HL-60/S4 (cell line): Measurements from ENCODE around the gene ANKRD13A.
"Not testable (repeated sequence)": the region's sequence is repeated elsewhere in the genome, so short reads cannot be mapped to it uniquely, and the experiment has no call there.

ENCODE experiments used
- in situ Hi-C: fragments of 300-500 bp; cut with MboI; formaldehyde crosslinking; loops from 2 replicates; pipeline ENCODE4 v1.14.3; 2022; ENCODE audit warnings: low sequenced_read_pairs

Gene ANKRD13A

DNA sequence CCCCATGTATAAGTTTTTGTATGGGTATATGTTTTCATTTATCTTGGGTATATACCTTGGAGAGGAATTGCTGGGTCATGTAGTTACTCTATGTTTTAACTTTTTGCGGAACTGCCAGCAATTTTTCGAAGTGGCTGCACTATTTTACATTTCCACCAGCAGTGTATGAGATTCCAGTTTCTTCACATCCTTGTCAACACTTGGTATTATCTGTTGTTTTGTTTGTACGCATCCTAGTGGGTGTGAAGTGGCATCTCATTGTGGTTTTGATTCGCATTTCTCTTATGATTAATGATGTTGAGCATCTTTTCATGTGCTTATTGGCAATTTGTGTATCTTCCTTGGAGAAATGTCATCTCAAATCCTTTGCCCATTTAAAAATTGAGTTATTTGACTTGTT, 6.9 kb downstream of the ANKRD13A start:
- in situ Hi-C loops: no loop called here

- in situ Hi-C loops: no loop called here
These were observed 8.7 kb downstream of the ANKRD13A start for GRCh38 chr12:110007881-110008280.

DNA sequence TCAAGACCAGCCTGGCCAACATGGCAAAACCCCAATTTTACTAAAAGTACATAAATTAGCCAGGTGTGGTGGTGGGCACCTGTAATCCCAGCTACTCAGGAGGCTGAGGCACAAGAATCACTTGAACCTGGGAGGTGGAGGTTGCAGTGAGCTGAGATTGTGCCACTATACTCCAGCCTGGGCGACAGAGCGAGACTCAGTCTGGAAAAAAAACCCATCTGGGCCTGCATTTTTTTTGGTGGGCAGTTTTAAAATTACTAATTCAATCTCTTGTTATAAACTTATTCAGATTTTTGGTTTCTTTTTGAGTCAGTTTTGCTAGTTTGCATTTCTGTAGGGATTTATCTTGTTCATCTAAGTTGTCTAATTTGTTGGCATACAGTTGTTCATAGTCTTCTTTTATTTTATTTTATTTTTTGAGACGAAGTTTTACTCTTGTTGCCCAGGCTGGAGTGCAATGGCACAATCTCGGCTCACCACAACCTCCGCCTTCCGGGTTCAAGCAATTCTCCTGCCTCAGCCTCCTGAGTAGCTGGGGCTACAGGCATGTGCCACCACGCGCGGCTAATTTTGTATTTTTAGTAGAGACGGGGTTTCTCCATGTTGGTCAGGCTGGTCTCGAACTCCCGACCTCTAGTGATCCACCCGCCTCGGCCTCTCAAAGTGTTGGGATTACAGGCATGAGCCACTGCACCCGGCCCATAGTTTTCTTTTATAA, 9.6 kb downstream of the ANKRD13A start:
- in situ Hi-C loops: not testable (repeated sequence)

- in situ Hi-C loops: no loop called here
These were observed 11.9 kb downstream of the ANKRD13A start for GRCh38 chr12:110010853-110011723.

- in situ Hi-C loops: no loop called here
These were observed 12.9 kb downstream of the ANKRD13A start for GRCh38 chr12:110012137-110012536.

GRCh38 chr12:110012659-110013058, 13.4 kb downstream of the ANKRD13A start:
- in situ Hi-C loops: no loop called here

- in situ Hi-C loops: no loop called here
These were observed 15.9 kb downstream of the ANKRD13A start for GRCh38 chr12:110015132-110015531.

GRCh38 chr12:110020956-110021355, 21.7 kb downstream of the ANKRD13A start:
- in situ Hi-C loops: no loop called here

- in situ Hi-C loops: no loop called here
These were observed 24.1 kb downstream of the ANKRD13A start for GRCh38 chr12:110023059-110023980.

- in situ Hi-C loops: no loop called here
These were observed 24.8 kb downstream of the ANKRD13A start for GRCh38 chr12:110024051-110024450.

GRCh38 chr12:110028323-110028722, 29.1 kb downstream of the ANKRD13A start:
- in situ Hi-C loops: no loop called here

DNA sequence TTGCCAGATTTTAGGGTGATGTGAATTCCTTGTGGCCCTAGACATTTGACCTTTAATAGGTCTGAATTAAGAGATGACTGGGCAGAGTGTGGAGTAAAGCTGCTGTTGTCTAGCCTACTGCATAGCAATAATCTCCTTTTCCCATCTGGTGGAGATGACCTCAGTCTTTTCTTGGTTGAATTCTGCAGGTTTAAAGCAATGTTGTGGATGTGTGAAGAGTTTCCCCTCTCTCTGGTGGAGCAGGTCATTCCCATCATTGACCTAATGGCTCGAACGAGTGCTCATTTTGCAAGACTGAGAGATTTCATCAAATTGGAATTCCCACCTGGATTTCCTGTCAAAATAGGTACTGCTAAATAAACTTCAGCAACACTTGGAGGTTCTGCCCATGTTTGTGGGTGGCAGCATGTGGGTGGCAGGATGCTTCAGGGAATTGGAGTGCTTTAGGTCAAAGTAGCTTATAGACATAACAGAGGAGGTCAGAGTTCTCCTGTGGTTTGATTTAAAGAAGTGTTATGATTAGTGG, 30.1 kb downstream of the ANKRD13A start:
- in situ Hi-C loops: no loop called here

- in situ Hi-C loops: no loop called here
These were observed 34.7 kb downstream of the ANKRD13A start for GRCh38 chr12:110033888-110034287.

DNA sequence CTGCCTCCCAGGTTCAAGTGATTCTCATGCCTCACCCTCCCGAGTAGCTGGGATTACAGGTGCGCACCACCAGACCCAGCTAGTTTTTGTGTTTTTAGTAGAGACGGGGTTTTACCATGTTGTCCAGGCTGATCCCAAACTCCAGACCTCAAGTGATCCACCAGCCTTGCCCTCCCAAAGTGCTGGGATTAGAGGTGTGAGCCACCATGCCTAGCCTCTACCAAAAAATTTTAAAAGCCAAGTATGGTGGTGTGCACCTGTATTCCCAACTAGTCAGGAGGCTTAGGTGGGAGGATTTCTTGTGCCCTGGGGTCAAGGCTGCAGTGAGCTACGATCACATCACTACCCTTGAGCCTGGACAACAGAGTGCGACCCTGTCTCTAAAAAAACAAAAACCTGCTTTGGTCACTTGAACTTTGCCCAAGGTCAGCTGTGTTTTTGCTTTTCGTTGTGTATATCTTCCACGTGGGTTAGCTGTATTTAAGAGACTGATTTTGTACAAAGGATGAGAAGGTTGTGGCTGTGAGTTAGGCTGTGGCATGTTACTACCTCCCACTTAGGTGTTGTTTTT, 36.4 kb downstream of the ANKRD13A start:
- in situ Hi-C loops: no loop called here

DNA sequence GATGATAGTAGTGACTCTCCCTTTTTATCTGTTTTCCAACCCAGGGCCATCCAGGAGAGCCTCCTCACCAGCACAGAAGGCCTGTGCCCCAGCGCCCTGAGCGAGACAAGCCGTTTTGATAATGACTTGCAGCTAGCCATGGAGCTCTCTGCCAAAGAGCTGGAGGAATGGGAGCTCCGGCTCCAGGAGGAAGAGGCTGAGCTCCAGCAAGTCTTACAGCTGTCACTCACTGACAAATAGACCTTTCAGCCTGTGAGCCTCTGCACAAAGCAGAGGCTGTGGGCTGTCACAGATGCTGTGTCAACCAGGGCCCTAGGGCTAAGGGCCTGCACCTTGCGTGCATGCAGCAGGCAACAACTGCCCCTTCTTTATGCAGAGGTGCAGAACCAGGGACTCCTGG, 38.1 kb downstream of the ANKRD13A start:
- in situ Hi-C loops: no loop called here

GRCh38 chr12:110038741-110039084, 39.5 kb downstream of the ANKRD13A start:
- in situ Hi-C loops: no loop called here

DNA sequence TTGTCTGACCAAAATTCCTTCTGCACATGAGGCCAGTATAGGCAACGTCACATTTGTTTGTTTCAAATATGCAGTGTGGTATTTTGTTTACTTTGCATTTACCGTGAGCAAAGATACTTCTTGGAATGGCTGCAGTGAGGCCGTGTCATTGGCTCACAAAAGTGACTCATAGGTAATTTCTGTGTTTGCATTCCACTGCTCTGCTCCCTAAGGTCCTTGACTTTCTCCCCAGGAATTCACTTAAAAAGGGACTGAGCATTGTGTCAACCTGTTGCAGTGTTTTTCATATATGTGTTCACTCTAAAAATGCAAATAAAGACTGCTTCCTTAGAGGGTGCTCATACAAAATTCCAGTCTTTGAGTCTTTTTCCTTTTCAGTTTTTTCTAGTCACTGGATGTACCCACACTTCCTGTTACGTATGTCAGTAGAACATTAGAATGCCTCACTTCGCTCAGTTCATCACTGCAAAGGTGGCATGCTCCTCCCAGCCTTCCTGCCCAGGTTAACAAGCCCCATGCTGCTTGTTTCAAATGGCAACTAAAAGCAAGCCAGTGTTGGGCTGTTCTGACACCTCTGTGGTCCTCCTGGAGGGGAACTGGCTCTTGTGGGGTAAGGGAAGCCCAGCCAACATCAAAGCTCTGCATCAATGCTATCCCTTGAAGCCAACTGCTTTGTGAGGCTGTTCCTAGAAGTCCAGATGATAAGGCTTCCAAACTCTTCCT, 40.0 kb downstream of the ANKRD13A start:
- in situ Hi-C loops: no loop called here

GRCh38 chr12:110042264-110042663, 43.0 kb downstream of the ANKRD13A start:
- in situ Hi-C loops: no loop called here

DNA sequence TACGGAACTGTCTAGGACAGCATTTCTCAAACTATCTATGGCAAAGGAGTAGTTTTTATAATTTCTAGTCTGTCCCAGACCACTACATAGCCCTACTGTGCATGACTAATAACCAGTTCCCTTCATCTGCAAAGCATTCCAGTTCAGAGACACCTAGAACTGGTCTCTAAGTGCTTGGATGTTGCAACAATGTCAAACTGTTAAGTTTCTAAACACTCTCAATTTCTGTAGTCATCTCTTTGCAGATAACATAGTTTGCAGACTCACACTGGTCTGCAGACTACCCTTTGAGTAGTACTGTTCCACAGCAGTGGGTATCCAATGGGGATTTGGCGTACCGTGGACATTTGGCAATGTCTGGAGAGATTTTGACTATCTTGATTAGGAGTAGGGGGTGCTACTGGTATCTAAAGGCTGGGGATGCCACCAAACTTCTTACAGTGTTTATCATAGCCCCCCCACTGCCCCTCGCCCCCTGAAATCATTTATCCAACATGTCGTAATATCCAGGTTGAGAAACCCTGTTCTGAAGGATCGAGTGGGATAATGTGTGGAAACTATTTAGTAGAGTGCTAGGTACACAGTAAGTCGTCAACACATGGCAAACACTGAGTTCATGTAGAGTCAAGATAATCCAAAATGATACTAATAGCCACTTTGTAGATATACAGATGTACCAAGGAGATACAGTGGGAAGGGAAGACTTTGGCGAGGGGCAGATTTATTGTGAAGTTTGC, 47.4 kb downstream of the ANKRD13A start:
- in situ Hi-C loops: no loop called here
